Measurements from ENCODE around the gene CSNK2A2.

The CSNK2A2 gene

GRCh38 chr16:58138852-58139251 is 59.1 kb downstream of the CSNK2A2 start:
- no peak for DNase-seq (ENCODE audit: low spot score)

- no peak for DNase-seq (ENCODE audit: low spot score)
These were observed 60.3 kb downstream of the CSNK2A2 start for GRCh38 chr16:58137581-58137980.

DNA sequence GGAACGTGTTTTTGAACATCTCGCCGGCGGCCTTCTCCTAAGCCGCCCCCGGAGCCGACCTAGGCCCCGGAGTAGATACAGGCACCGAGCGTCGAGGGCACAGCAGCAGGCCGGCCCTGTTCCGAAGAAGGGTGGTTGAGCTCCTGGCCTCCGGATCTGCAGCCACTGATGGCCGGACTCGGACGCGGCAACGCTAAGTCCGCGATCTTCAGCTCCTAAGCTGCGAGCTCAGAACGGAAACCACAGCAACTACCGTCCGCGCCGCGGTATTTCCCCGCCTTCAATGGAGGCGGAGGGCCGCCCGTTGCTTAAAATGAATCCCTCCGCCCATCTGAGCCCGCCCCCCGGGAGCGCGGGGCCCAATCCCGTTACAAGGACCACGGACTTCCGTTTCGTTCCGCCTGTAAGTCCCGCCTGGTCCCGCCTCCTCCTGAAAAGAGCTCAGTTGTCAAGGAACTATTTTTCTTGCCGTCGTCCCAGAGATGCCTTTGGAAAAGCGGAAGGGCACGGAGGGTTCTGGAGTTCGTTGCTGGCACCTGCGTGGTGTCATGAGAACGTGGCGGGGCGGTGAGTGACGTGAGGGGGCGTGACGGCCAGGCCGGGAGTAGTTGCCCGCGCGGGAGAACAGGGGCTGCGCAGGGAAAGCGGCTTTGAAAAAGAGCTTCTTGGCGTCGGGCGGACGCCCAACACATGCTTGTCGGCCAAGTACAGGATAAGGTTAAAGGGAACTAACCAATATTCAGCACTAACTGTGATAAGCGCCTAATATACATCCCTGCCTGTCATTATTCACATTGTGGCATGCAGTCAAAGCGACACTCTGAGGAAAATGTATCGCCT is 68.6 kb downstream of the CSNK2A2 start, which contains the start of gene CFAP20:
CFAP20 (minus strand) TSS at position 285 of the 840 bp plus-strand sequence; CDS start at position 19, 266 bp downstream.
- peak; percentile 79 for DNase-seq (ENCODE audit: low spot score)

- DNase-seq (ENCODE audit: low spot score), result no peak
These were observed 69.2 kb downstream of the CSNK2A2 start for GRCh38 chr16:58128711-58129096.

DNA sequence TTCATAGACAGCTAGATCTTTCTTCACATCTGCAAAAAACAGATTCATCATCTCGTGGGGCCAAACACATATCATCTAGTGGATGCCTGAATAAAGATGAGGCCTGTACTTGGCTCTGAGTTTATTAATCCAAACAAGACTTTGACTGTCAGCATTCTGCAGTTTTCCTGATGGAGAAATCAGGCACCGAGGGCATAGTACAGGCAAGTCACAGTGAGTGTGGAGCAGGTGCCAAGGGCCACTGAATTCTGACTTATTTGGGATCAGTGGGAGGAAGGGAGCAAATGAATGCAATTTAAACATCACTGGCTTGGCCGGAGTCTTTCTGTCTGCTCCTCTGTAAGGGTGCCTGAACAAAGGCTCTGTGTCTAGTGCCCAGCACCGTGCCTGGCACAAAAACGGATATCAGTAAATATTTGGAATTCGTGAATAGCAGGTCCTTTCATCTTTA is 69.7 kb downstream of the CSNK2A2 start:
- no peak for DNase-seq (ENCODE audit: low spot score)

DNA sequence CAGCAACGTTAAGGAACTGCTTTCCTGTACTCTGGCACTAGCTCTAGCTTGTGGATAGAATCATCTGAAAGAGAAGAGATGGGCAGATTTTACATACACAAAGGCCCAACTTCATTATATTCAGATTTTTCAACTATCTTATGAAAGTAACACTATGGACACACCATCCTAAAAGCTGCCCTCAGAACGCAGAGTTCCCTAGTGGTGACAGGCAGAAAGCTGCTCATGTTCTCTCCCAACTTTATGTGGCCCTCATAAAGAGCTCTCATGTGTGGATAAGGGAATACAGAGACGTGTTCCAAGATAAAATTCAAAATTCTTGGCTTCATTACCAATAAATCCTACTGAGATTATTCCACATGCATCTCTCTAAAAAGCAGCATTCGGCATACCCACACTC is 70.3 kb downstream of the CSNK2A2 start:
- DNase-seq (ENCODE audit: low spot score), result no peak

- DNase-seq (ENCODE audit: low spot score), result no peak
These were observed 70.8 kb downstream of the CSNK2A2 start for GRCh38 chr16:58127033-58127556.

DNA sequence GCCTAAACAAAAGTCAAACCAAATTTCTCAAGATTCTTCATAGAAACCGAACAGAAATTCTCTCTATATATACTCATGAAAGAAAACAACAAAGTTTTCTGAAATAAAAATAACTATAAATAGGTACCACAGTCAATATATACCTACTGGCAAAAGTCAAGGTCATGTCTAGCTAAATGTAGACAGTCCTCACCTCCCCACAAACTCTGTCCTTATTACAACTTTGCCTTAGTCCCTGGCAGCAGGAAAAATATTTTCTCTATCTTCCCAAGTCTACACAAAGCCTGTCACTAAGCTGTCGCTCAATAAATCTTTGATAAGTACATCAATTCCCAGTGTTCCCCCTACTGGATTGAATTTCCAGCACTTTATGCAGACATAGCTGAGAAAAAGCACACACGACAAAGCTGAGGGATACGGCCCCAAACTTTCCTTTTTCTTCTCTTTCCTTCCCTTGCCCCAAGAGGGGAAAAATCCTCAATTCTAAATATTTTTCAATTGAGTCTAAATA is 71.4 kb downstream of the CSNK2A2 start:
- no peak for DNase-seq (ENCODE audit: low spot score)

- no peak for DNase-seq (ENCODE audit: low spot score)
These were observed 72.0 kb downstream of the CSNK2A2 start for GRCh38 chr16:58125781-58126335.

DNA sequence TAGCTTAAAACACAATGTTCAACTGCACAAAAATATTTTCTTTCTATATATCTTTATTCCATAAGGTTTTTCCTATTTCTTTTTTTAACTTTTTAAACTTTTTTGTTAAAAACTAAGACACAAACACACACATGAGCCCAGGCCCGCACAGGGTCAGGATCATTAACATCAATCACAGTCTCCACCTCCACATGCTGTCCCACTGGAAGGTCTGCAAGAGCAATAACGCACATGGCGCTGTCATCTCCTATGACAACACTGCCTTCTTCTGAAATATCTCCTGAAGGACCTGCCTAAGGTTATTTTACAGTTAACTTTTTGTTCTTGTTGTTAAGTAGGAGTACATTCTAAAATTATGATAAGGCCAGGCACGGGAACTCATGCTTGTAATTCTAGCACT is 72.9 kb downstream of the CSNK2A2 start:
- no peak for DNase-seq (ENCODE audit: low spot score)

GRCh38 chr16:58124601-58124915 is 73.3 kb downstream of the CSNK2A2 start:
- DNase-seq (ENCODE audit: low spot score), result no peak

DNA sequence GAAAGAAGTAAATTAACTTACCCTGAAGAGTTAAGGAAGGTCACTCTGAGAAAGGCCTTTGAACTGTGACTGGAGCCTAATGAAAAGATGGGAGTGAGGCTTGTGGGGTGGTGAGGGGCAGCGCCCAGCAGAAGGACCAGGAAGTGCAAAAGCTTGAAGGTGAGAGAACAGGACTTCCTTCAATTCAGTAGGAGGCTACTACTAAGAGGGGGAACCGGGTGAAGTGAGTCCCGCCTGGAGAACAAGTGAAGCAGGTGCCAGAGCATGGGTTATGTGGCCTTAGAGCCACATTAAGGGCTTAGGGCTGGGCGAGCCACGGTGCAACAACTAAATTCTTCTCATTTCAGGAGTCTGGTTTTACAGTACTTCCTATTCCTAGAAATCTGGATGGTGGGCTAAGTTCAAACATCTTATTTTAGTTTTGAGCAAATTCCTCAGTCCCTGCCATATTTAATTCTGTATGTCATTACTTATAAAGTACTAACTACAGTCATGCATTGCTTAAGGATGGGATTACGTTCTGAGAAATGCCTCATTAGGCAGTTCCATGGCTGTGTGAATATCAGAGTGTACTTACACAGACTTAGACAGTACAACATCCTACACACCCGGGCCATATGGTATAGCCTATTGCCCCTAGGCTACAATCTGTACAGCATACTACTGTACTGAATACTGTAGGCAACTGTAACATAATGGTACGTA is 73.9 kb downstream of the CSNK2A2 start:
- no peak for DNase-seq (ENCODE audit: low spot score)

DNA sequence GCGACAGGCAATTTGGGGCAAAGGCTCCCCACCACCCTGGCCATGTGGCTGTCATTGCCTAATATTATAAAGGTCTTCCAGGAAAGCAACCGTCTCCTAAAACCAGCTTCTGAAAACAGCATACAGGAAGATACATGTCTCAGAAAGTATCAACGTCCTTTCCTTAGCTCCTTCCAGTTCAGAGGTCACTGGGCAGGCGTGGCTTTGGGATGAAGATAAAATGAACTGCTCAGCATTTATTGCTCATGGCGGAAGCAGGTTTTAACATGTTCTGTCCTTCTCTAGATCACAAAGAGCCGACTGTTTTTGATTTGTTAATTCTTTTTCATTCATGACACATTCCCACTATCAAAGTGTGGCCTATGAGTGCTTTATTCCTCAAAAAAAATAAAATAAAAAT is 76.8 kb downstream of the CSNK2A2 start:
- no peak for DNase-seq (ENCODE audit: low spot score)

DNA sequence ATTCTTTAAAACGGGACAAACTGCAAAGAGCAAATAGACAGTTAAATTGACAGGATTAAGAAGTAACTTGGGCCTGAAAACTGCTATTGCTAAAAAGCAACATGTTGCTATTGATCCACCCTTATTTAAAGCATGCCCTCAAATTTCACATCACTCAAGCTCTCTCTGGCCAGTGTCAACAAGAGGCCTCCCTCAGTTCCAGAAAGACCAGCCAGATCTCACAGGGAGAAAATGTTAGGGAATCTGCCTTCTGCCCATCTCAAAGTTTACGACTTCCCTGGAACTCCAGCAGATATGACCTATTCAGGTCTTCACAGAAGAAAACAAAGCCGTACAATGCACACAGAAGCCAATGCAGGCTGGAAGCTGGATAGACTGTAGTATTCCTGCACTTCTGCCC is 77.7 kb downstream of the CSNK2A2 start:
- no peak for DNase-seq (ENCODE audit: low spot score)

DNA sequence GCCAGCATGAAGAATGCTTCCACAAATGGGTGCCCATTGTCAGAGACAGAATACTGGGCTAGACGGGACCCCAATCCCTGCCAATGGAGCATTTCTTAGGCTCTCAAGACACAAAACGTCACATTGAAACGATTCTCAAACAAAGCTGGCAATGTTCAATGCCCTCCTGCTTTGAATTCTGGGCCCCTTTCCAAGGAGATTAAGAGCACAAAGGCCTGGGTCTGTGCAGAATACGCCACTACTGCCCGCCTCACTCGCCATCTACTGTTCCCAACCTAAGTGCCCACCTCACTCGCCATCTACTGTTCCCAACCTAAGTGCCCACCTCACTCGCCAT is 78.4 kb downstream of the CSNK2A2 start:
- DNase-seq (ENCODE audit: low spot score), result peak; percentile 64

- no peak for DNase-seq (ENCODE audit: low spot score)
These were observed 79.0 kb downstream of the CSNK2A2 start for GRCh38 chr16:58118801-58119508.

DNA sequence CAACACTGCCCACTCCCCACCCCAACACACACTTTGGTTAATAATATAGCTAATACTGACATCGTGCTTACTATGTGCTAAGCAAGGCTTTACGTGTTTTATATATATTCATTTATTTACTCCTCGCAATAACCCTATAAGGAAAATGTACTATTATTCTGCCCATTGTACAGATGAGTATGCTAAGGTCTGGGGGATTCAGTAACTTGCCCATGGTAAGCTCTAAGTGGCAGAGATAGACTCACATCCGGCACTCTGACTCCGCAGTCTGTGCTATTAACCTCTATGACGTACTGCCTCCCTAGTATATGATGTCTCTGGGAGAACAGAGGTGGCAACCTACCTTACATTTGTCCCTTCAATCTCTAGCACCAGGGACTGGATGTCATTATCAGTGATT is 81.4 kb downstream of the CSNK2A2 start:
- no peak for DNase-seq (ENCODE audit: low spot score)

DNA sequence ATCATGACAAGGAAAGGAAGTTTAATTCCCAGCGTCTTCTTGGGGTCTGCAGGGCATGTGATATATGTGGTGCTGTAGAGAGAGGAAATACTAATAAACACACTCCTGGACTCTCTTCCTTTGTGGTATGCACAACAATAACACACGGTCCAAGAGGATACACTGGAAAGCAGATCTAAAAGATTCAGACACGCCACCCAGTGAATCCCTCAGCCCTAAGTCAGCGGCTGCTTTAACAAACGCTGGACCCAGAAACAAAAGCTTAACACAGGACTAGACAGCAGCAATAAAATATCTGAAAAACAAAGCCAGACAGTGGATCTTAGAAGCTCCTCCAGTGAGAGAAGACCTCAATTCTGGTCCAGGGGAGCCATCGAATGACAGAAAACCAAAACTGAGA is 81.8 kb downstream of the CSNK2A2 start:
- DNase-seq (ENCODE audit: low spot score), result no peak

DNA sequence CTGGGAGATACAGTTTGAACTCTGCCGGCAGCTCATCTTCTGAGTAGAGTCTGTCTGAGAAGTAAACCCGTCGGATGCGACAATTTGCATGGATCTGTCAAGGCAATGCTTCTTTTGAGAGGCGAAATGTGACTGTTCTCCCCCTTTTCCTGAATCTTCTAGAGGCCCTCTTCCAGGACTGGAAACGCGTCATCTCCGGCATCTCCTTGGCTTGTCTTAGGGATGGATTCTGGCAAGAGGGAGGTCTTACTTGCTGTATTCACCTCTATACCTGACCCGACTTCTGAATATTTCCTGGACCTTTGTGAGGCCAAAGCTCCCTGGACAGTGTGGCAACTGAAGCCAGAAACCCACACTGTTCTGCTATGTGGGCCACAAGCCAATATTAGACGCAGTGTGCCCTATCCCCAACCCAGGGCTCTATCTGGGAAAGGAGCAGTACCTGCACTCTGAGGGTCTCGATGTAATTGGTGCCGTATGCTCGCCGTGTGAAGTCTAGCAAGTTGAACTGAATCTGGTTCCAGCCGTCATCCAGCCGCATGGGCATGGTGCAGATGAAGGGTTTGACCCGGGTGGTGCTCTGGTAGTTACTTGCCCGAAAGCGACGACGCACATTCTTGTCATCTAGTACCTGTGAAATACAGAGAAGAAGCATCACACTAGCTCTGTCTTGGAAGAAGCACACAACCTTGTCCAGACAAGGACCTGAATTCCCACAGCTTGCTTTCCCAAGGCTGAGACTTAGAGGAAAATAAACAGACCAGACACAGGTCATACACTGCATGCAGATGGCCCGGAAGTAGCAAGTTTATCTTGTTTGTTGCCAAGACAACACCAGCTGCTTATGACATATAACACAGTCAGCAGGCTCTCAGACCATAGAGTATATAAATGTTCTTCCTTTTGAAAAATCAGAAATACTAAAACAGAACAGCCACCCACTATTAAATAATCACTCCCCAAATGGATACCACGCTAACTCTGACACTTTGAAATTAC is 82.8 kb downstream of the CSNK2A2 start:
- no peak for DNase-seq (ENCODE audit: low spot score)

GRCh38 chr16:58111302-58111627 is 86.6 kb downstream of the CSNK2A2 start:
- DNase-seq (ENCODE audit: low spot score), result no peak
